GM19455 (cell line): ENCODE measurements around the gene SRGAP3.

Experiments
- ATAC-seq: cut with Tn5 transposase; IDR thresholded peaks from one replicate; pipeline ENCODE4 v1.9.1; 2021; ENCODE audit not compliant: unreplicated experiment

SRGAP3 gene

DNA sequence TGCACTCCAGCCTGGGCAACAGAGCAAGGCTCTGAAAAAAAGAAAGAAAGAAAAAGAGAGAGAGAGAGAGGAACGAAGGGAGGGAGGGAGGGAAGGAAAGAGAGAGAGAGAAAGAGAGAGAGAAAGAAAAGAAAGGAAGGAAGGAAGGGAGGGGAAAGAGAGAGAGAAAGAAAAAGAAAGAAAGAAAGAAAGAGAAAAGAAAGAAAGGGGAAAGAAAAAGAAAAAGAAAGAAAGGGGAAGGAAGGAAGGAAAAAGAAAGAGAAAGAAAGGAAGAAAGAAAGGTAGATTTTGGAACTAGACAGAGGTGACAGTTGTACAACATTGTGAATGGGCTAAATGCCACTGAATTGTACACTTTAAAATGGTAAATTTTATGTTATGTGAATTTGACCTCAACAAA, 5.3 kb upstream of the SRGAP3 start:
- no peak for ATAC-seq

GRCh38 chr3:9253327-9253726, 3.9 kb upstream of the SRGAP3 start:
- ATAC-seq, result no peak

- ATAC-seq, result no peak
Measured at GRCh38 chr3:9251055-9251786, 1.8 kb upstream of the SRGAP3 start.

DNA sequence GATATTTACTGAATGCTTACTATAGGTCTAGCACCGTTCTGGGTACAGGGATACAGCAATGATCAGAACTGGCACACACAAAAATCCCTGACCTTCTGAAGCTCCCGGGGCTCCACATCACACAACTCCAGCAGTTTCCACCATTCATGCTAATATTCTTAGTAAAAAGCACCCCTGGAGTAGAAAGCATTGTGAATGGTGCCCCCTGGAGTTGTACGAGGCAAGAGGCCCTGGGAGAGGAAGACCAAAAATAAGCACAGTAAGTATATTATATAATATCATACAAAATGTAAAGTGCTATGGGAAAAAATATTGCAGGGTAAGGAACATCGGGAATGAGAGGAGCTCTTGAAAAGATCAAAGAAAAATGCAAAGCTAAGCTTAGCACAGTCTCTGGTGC, 790 bp upstream of the SRGAP3 start:
- no peak for ATAC-seq

GRCh38 chr3:9248522-9249271, 749 bp downstream of the SRGAP3 start:
- no peak for ATAC-seq

DNA sequence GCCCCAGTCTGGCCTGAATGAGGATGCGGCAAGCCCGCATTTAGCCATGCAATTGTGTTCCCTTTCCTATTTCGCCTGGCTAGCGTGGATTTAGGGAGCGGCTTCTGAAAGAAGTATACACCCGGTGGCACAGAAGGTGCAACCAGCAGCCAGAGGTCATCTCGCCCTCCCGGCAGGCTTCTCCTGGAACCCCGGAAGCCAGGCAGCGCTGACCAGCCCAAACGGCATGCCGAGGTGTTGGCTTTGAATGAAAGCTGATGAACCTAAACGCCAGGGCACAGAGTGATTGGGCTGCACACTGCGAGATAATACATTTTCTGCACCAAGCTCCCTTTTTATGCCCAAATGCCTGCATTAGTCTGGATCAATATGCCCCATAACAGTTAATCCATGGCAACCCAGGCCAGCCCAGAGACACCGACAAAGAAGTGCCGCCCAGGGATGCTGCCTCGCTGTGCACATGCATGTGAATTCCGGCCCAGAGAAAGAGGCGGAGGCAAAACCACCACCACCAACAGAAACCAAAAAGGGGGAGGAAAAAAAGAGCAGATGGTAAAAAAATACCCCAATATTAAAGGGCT, 1.4 kb downstream of the SRGAP3 start:
- ATAC-seq, result no peak

DNA sequence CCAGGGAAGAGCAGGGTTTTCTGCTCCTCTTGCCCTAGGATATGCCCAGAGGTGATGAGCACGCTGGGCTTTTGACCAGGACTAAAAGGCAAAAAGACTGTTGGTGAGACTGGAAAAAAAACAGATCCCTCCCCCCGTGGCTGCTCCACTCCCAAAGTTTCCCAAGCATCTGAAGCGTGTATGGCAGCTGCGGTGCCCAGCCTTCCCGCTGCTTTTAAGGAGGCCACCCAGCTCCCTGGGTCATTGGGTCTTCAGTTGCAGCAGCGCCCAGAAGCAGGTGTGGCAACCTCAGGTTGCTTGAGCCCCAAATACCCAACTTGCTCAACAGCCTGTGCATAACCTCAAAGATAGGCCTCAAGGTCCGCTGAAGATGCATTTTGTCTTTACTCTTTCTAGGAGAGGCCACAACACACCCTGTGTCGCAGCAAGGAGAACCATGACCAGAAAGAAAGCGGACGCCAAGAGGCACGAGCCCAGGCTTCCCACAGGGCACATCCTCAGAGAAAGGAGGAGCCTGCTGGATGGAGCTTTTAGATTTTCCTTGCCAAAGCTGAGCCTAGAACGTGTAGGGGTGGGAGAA, 2.0 kb downstream of the SRGAP3 start:
- no peak for ATAC-seq

- ATAC-seq, result no peak
Measured at GRCh38 chr3:9246189-9246588, 3.3 kb downstream of the SRGAP3 start.

- no peak for ATAC-seq
Measured at GRCh38 chr3:9244495-9245183, 4.8 kb downstream of the SRGAP3 start.

DNA sequence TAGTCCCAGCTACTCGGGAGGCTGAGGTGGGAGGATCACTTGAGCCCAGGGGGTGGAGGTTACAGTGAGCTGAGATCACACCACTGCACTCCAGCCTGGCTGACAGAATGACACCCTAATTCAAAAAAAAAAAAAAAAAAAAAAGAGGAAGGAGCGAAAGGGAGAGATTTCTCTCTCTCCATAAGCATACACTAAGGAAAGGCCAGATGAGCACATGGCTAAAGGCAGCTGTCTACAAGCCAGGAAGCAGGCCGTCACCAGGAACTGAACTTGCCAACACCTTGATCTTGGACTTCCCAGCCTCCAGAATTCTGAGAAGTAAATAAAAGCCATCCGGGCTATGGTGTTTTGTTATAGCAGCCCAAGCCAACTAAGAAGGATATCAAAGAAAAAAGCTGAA, 7.5 kb downstream of the SRGAP3 start:
- ATAC-seq, result no peak

DNA sequence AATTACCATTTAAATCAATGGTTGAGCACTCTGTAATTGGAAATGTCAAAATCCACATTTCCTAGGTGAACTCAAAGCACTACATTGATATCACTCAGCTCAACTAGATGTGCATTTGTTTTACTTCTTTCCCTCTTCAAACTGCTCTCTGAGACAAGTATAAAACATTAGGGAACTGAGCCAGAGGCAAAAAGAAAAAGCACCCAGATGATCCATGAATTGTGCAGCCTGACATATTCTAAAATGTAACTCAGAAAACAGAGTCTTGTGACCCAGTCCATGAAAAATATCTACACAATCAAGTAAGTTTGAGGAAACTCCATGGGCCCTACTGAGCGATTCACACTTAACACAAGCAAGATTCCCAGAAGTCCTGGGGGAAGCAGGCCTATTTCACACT, 9.8 kb downstream of the SRGAP3 start:
- no peak for ATAC-seq

- ATAC-seq, result no peak
Measured at GRCh38 chr3:9238721-9239295, 10.6 kb downstream of the SRGAP3 start.

GRCh38 chr3:9238276-9238675, 11.2 kb downstream of the SRGAP3 start:
- ATAC-seq, result no peak

GRCh38 chr3:9233814-9234600, 15.4 kb downstream of the SRGAP3 start:
- no peak for ATAC-seq

GRCh38 chr3:9233101-9233500, 16.3 kb downstream of the SRGAP3 start:
- no peak for ATAC-seq

DNA sequence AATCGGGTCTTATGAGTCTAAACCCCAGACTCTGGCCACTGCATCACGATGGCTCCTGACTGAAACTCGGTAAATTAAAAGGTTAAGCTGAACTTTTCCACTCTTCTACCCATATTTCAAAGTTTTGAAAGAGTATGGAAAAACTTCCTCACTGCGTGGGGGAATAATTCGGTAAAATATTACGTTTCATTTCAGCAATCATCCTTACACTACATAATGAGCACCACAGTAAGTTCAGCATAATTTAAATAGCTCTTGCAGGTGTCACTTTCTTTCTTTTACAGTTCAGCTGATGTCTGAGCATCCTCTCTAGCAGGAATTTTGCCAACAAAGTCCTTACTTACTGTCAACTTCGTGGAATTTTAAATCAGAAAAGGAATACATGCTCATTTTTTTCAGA, 17.5 kb downstream of the SRGAP3 start:
- ATAC-seq, result no peak

DNA sequence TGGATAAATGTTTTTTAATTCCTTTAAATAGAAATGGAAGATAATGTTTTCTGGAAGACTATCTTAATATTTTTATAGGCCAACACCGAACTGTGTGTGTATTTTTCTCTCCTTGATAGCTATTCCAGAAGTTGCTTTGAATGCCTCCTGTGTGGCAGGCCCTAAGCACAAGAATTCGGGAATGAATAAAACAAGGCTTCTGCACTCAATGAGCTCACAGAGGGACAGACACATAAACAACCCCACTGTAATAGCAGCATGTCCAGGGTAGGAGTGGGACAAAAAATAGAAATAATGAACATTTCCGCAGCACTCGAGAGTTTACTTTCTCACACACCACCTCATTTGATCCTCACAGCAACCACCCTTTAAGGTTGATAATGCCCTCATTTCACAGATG, 18.0 kb downstream of the SRGAP3 start:
- ATAC-seq, result no peak

GRCh38 chr3:9231006-9231405, 18.4 kb downstream of the SRGAP3 start:
- no peak for ATAC-seq

GRCh38 chr3:9230596-9230995, 18.9 kb downstream of the SRGAP3 start:
- no peak for ATAC-seq

- ATAC-seq, result no peak
Measured at GRCh38 chr3:9229879-9230278, 19.6 kb downstream of the SRGAP3 start.
